Measurements from ENCODE around the gene FCRL6.

Gene FCRL6, protein sequence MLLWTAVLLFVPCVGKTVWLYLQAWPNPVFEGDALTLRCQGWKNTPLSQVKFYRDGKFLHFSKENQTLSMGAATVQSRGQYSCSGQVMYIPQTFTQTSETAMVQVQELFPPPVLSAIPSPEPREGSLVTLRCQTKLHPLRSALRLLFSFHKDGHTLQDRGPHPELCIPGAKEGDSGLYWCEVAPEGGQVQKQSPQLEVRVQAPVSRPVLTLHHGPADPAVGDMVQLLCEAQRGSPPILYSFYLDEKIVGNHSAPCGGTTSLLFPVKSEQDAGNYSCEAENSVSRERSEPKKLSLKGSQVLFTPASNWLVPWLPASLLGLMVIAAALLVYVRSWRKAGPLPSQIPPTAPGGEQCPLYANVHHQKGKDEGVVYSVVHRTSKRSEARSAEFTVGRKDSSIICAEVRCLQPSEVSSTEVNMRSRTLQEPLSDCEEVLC

DNA sequence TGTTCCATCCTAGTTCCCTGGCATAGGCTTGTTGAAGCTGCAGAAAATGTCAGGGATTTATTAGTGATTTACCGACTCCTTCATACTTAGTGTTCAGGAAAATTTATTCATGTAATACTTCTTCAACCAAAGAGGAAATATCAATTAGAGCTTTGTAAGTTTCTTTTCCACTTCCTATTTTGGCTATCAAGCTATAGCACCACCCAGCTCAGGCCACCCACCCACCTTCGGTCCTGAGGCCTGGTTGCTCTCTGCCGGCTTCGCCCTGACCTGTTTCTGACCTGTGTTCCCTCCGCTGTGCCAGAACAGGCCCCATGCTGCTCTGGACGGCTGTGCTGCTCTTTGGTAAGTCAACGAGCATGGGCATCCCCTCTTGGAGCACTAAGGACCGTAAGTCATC, at the start of gene FCRL6:
TSS of gene FCRL6 (plus strand) at position 250 of the 400 bp plus-strand sequence. CDS start at position 315, 65 bp downstream.
- no peak for DNase-seq (ENCODE audit: extremely low spot score)
- TF ChIP-seq, protein P1, sequence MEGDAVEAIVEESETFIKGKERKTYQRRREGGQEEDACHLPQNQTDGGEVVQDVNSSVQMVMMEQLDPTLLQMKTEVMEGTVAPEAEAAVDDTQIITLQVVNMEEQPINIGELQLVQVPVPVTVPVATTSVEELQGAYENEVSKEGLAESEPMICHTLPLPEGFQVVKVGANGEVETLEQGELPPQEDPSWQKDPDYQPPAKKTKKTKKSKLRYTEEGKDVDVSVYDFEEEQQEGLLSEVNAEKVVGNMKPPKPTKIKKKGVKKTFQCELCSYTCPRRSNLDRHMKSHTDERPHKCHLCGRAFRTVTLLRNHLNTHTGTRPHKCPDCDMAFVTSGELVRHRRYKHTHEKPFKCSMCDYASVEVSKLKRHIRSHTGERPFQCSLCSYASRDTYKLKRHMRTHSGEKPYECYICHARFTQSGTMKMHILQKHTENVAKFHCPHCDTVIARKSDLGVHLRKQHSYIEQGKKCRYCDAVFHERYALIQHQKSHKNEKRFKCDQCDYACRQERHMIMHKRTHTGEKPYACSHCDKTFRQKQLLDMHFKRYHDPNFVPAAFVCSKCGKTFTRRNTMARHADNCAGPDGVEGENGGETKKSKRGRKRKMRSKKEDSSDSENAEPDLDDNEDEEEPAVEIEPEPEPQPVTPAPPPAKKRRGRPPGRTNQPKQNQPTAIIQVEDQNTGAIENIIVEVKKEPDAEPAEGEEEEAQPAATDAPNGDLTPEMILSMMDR (IDR thresholded peaks at IDR 0.05; ENCODE audit: control extremely low read depth, extremely low read depth, low read depth, missing control alignments): no peak
- CTCF ChIA-PET: interaction anchor here (1.2 to 12.4 kb wide), 5 partner anchors 12 to 205 kb away, joined by 4 to 302 read pairs (median 7); partner anchors contain the start of gene DUSP23
- POLR2A ChIA-PET: no interaction called here

DNA sequence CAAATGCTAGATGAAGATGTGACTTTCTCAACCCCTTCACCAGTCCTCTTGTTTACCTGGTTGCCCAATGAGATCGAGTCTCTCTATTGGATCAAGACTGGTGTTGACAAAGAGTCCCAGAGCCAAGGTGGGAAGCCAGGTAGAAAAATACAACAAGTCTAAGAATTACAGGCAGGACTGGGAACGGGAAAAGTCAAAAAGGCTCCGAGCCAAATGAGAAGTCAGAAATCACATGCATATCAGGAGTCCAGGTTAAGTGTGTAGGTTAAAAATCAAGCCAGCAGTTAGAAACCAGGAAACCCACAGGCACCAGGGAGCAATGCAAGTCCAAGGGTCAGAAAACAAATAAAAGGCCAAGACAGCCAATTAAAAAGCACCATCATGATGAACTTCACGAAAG, 48.8 kb upstream of the FCRL6 start:
- CTCF ChIA-PET: interaction anchor here (1.5 kb wide), 1 partner anchor 10 kb away, joined by 4 read pairs; no protein-coding TSS in a partner anchor
- DNase-seq (ENCODE audit: extremely low spot score): no peak
- POLR2A ChIA-PET: no interaction called here
- TF ChIP-seq, protein P1 (IDR thresholded peaks at IDR 0.05; ENCODE audit: control extremely low read depth, extremely low read depth, low read depth, missing control alignments): no peak

DNA sequence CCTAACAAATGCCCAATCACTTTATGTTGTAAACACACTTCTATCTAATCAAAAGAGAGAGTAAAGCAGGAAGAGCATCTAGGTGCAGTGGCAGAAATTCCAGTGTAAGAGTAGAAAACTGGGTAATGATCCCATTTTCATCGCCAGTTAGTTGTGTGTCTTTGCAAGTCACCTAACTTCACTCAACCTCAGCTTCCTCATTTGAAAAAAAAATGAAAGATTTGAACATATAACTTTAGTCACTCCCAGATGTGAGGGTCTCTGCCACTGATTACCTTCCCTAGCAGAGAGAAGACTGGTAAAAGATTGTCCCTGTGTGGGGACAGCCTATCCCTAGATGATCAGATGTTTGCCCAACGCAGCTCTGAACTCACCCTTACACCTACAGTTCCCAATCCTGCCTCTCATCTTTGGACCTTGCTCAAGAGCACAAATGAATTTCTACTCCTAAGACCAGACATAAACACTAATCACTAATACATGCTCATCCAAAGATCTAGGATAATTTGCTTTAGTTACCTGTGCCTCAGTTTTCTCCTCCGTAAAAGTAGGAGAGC, 46.6 kb upstream of the FCRL6 start:
- TF ChIP-seq, protein P1 (IDR thresholded peaks at IDR 0.05; ENCODE audit: control extremely low read depth, extremely low read depth, low read depth, missing control alignments): no peak
- no peak for DNase-seq (ENCODE audit: extremely low spot score)
- POLR2A ChIA-PET: no interaction called here
- CTCF ChIA-PET: interaction anchor here (1.2 kb wide), 1 partner anchor 42 kb away, joined by 3 read pairs; no protein-coding TSS in a partner anchor

DNA sequence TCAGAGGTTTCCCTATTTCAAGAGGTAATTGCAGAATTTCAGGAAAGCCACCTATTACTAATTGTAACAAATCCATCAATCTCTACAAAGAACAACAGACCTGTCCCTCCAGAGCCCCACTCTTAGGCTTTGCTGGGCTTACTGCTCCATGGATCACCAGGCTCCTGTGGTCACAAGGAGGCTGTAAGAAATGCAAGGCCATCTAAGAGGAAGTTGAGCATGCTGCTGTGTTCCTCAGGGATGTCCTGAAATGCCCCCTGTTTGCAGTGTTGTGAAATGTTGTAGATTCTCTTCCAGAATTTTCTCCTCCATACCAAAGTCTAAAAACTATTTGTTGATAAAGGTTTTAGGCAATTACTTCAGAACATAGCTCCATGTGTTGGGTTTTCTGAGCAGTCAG, 45.8 kb upstream of the FCRL6 start:
- DNase-seq (ENCODE audit: extremely low spot score): no peak
- TF ChIP-seq, protein P1 (IDR thresholded peaks at IDR 0.05; ENCODE audit: control extremely low read depth, extremely low read depth, low read depth, missing control alignments): no peak
- ChIA-PET CTCF (interaction anchor here (1.0 to 1.5 kb wide), 3 partner anchors 40 to 251 kb away, joined by 3 to 4 read pairs (median 4); no protein-coding TSS in a partner anchor), POLR2A (no interaction called here)

DNA sequence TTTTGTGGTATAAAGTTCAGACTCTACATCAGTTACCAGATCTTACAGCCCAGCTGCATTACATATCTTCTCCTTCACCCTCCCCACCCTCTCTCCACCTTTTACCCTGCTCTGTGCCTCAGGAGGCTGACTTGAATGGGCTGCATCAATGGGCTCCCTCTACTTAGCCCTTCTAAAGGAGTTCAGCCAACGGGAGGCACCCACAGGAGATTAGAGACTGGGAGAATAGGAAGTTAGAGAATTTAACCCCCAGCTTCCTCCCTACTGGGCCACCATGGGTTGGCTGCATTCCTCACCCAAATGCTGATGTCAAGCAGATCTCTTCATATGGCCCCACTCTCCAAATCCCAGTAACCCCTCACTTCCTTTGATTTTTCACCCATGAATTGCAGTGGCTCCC, 38.5 kb upstream of the FCRL6 start:
- no peak for DNase-seq (ENCODE audit: extremely low spot score)
- ChIA-PET CTCF (interaction anchor here (1.4 kb wide), 1 partner anchor 11 kb away, joined by 4 read pairs; no protein-coding TSS in a partner anchor), POLR2A (no interaction called here)
- TF ChIP-seq, protein P1 (IDR thresholded peaks at IDR 0.05; ENCODE audit: control extremely low read depth, extremely low read depth, low read depth, missing control alignments): no peak

DNA sequence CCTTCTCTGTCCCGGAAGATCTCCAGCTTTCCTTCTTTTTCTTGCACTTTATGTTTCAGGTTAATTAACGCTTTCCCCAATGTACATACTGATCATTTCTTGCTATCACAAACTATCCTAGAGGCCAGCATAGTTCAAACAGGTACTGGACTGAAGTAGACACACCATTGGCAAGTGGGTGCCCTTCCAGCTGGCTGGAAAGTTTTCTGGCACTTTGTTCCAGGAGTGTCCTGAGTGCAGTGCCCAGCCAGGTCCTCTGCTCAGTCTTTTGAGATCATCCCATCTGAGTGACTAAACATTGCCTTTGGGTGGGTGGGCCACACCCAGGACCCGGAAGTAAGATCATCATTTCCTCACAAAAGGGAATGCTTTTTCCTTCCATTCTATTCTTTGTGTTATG, 36.4 kb upstream of the FCRL6 start:
- TF ChIP-seq, protein P1 (IDR thresholded peaks at IDR 0.05; ENCODE audit: control extremely low read depth, extremely low read depth, low read depth, missing control alignments): no peak
- DNase-seq (ENCODE audit: extremely low spot score): no peak
- ChIA-PET CTCF (interaction anchor here (1.4 kb wide), 1 partner anchor 33 kb away, joined by 4 read pairs; no protein-coding TSS in a partner anchor), POLR2A (no interaction called here)
